Fibroblast of lung (primary cell): Measurements from ENCODE around the gene FOXL1. TPM values are rescaled to one million over a fixed set of nuclear protein-coding genes. Genes with fewer than 3 reads are reported as not detected.

ENCODE experiments used
- DNase-seq, 2 donors: peaks; one replicate each; pipeline versions ENCODE4 v3.0.0 to v3.0.0-alpha.2; 2010; ENCODE audit warnings: low read depth in 2 of 2
- H2AFZ ChIP-seq: 2 replicates; pipeline ENCODE4 v1.5.1; 2012; ENCODE audit warnings: low read length, control low read depth, inconsistent platforms
- H3K27ac ChIP-seq: 2 replicates; pipeline ENCODE4 v1.5.1; 2011; ENCODE audit warnings: low read length, control low read depth; ENCODE audit not compliant: insufficient read depth
- H3K27me3 ChIP-seq: 2 replicates; pipeline ENCODE4 v1.5.1; 2011; ENCODE audit warnings: mild to moderate bottlenecking, low read length; ENCODE audit not compliant: control insufficient read depth, insufficient read depth
- H3K36me3 ChIP-seq: 2 replicates; pipeline ENCODE4 v1.5.1; 2011; ENCODE audit warnings: low read length; ENCODE audit not compliant: control insufficient read depth, insufficient read depth
- H3K4me1 ChIP-seq: 2 replicates; pipeline ENCODE4 v1.5.1; 2011; ENCODE audit warnings: low read length; ENCODE audit not compliant: control insufficient read depth, insufficient read depth; ENCODE audit errors: extremely low read depth
- H3K4me2 ChIP-seq: 2 replicates; pipeline ENCODE4 v1.5.1; 2011; ENCODE audit warnings: low read length, control low read depth; ENCODE audit not compliant: insufficient read depth; ENCODE audit errors: extremely low read depth
- H3K4me3 ChIP-seq, 4 experiments: fragments of 200-600 bp in 1 of 4; sonication (generic) in 1 of 4; replicated peaks in 1 of 4; 2 replicates each; pipeline ENCODE4 v1.5.1; 2011 to 2016; ENCODE audit warnings: low read length in 4 of 4, low read depth in 3 of 4, mild to moderate bottlenecking in 3 of 4, control low read depth in 2 of 4, inconsistent platforms in 1 of 4, mixed read lengths in 1 of 4; ENCODE audit not compliant: insufficient read depth in 1 of 4; ENCODE audit errors: control extremely low read depth in 1 of 4
- H3K79me2 ChIP-seq: 2 replicates; pipeline ENCODE4 v1.5.1; 2012; ENCODE audit warnings: mild to moderate bottlenecking, low read length, inconsistent platforms; ENCODE audit not compliant: control insufficient read depth, insufficient read depth
- H3K9ac ChIP-seq: 2 replicates; pipeline ENCODE4 v1.5.1; 2011; ENCODE audit warnings: mild to moderate bottlenecking, low read length, control low read depth; ENCODE audit not compliant: insufficient read depth
- H3K9me3 ChIP-seq: 2 replicates; pipeline ENCODE4 v1.5.1; 2012; ENCODE audit warnings: low read depth, low read length; ENCODE audit not compliant: control insufficient read depth, insufficient read depth
- H4K20me1 ChIP-seq: 2 replicates; pipeline ENCODE4 v1.5.1; 2011; ENCODE audit warnings: low read length; ENCODE audit not compliant: control insufficient read depth, insufficient read depth; ENCODE audit errors: extremely low read depth
- EZH2 ChIP-seq: IDR thresholded peaks from 2 replicates; pipeline ENCODE4 v1.5.1; 2012; ENCODE audit warnings: low read length, control low read depth, mild to moderate bottlenecking; ENCODE audit errors: missing control alignments
- polyA plus RNA-seq, 2 donors: library from polyadenylated mRNA; depleted of rRNA in 1 of 2; stranded (reverse) in 1 of 2; unstranded in 1 of 2; fragments of >200 nt; gene quantifications; 2 replicates each; pipeline ENCODE4 v1.2.1, GENCODE V29; 2011 to 2012; ENCODE audit warnings: missing spikeins in 1 of 2
- total RNA-seq: library from RNA; depleted of rRNA; stranded (reverse); fragments of >200 nt; gene quantifications from 2 replicates; pipeline ENCODE4 v1.2.1, GENCODE V29; 2014
- TF ChIP-seq, protein P1 (sequence below), 2 donors: IDR thresholded peaks in 1 of 2; conservative IDR thresholded peaks in 1 of 2; 1 replicate in 1 of 2; 2 replicates in 1 of 2; pipeline ENCODE4 v1.5.1; 2011 to 2012; ENCODE audit warnings: low read length in 2 of 2, control low read depth in 1 of 2, inconsistent platforms in 1 of 2, low read depth in 1 of 2, mild to moderate bottlenecking in 1 of 2

The FOXL1 gene
- total and polyA plus RNA-seq, 2 donors (not counting 1 experiment from before 2014, with no cell fraction given): 5.9 to 27.4 TPM

DNA sequence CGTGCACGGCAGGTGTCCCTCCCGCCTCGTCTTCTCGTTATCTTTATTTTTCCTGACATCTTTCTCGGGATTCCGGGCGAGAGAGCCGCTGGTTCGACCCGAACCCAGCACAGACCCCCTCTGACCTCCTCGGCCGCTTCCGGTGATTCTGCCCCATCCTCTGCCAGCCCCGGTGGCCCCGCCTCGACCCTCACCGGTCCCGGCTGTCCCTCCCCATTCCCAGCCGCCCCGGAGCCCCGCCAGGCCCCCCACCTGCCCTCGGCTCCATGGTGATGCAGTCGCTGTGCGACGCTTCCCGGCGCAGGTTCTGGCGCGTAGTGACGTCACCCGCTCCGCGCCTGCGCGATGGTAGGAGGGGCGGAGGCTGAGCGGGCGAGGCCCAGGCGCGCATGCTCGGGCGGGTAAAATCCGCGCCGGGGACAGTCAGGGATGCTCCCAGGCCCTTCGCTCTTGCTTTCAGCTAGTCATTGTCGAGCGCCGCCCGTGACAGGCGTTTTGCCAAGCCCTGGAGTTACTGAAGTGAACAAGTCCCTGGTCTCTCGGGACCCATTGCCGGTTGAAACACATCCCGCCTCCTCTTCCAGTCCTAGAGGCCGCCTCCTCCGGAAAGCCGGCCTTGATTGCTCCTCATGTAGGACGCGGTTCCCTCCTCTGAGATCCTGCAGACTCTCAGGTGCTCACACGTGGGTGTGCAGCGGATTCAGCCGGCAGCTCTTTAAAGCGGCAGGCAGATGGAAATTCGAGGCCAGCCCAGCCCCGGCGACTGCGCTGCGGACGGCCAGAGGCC lies 23.2 kb upstream of the FOXL1 start, which contains the start of gene MTHFSD:
Gene MTHFSD, minus strand, starts transcription at position 319 of the 787 bp plus-strand sequence. Its CDS starts 51 bp downstream, at position 268.
- peaks cover under 1% of the 10 kb centered on the region for H3K36me3 ChIP-seq
- no peaks in the 10 kb centered on the region for H3K4me1 ChIP-seq
- DNase-seq: peak; percentile 87 to 92
- H3K9ac ChIP-seq: peak within 1 kb of the TSS; percentile 92
- TF ChIP-seq, protein P1, sequence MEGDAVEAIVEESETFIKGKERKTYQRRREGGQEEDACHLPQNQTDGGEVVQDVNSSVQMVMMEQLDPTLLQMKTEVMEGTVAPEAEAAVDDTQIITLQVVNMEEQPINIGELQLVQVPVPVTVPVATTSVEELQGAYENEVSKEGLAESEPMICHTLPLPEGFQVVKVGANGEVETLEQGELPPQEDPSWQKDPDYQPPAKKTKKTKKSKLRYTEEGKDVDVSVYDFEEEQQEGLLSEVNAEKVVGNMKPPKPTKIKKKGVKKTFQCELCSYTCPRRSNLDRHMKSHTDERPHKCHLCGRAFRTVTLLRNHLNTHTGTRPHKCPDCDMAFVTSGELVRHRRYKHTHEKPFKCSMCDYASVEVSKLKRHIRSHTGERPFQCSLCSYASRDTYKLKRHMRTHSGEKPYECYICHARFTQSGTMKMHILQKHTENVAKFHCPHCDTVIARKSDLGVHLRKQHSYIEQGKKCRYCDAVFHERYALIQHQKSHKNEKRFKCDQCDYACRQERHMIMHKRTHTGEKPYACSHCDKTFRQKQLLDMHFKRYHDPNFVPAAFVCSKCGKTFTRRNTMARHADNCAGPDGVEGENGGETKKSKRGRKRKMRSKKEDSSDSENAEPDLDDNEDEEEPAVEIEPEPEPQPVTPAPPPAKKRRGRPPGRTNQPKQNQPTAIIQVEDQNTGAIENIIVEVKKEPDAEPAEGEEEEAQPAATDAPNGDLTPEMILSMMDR (conservative IDR thresholded peaks at IDR 0.05 in 1 of 2, IDR thresholded peaks at IDR 0.05 in 1 of 2; ENCODE audit: low read depth in 1 of 2, low read length in 2 of 2): no peak
- no peak for TF ChIP-seq EZH2
- no peaks in the 10 kb centered on the region for H3K9me3 ChIP-seq
- H3K27me3 ChIP-seq: no peaks in the 10 kb centered on the region
- H4K20me1 ChIP-seq: no peaks in the 10 kb centered on the region
- peak within 1 kb of the TSS; percentile 87 for H2AFZ ChIP-seq
- peak within 1 kb of the TSS; percentile 57 to 98 (median 84) for H3K4me3 ChIP-seq
- peak within 1 kb of the TSS; percentile 83 for H3K4me2 ChIP-seq
- H3K27ac ChIP-seq: peak within 1 kb of the TSS; percentile 90
- H3K79me2 ChIP-seq: peaks cover 14% of the 10 kb centered on the region

DNA sequence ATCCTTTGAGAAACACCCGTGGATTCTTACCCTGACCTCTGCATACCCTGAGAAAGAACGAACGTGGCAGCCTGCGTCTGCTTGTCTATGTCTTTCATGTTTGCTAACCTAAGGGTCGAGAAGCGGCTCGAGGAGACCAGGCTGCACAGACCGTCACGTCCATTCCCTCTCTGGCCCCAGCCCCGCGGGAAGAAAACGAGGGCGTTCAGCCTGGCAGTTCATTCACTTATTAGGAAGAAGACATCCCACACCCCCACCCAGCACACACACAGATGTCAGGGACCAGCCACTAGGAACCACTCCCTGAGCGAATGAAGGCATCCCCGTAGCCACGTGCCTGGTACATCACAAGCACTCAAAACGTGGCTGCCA lies 22.7 kb upstream of the FOXL1 start:
- DNase-seq: no peak
- Histone ChIP-seq H4K20me1 (no peaks in the 10 kb centered on the region), H3K36me3 (no peaks in the 10 kb centered on the region), H3K27ac (peak overlapping the region; percentile 90), H3K27me3 (no peaks in the 10 kb centered on the region), H3K4me3 (peak overlapping the region; percentile 57 to 98 (median 84)), H3K9ac (peak overlapping the region; percentile 92), H2AFZ (peak overlapping the region; percentile 33), H3K4me2 (peak overlapping the region; percentile 64), H3K79me2 (peaks cover 14% of the 10 kb centered on the region), H3K4me1 (no peaks in the 10 kb centered on the region), H3K9me3 (no peaks in the 10 kb centered on the region)
- no peak for TF ChIP-seq EZH2
- TF ChIP-seq, protein P1 (conservative IDR thresholded peaks at IDR 0.05 in 1 of 2, IDR thresholded peaks at IDR 0.05 in 1 of 2; ENCODE audit: low read depth in 1 of 2, low read length in 2 of 2): no peak

DNA sequence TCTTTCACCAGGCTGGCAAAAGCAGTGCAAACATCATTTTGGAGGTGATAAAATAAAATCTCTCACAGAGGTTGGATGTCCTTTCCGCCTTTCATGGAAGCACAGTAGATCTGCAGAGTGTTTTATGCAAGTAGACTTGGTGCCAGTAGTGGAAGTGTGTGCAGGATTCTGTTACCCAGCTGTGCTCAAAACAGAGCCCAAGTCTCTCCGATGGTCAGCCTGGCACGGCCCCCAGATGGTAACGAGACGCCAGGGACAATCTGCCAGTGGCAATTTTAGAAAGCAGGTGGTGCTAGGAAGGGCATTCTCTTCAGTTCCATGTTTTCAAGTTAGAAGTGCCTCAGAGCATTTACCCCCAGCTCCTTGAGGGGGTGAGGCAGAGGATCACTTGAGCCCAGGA lies 21.8 kb upstream of the FOXL1 start:
- Histone ChIP-seq H3K27ac (no peak overlapping the region), H4K20me1 (no peaks in the 10 kb centered on the region), H3K4me2 (no peak overlapping the region), H3K4me1 (no peaks in the 10 kb centered on the region), H3K9me3 (no peaks in the 10 kb centered on the region), H3K79me2 (peaks cover 14% of the 10 kb centered on the region), H3K4me3 (no peak overlapping the region), H3K27me3 (no peaks in the 10 kb centered on the region), H2AFZ (no peak overlapping the region), H3K36me3 (no peaks in the 10 kb centered on the region), H3K9ac (no peak overlapping the region)
- no peak for TF ChIP-seq EZH2
- TF ChIP-seq, protein P1 (conservative IDR thresholded peaks at IDR 0.05 in 1 of 2, IDR thresholded peaks at IDR 0.05 in 1 of 2; ENCODE audit: low read depth in 1 of 2, low read length in 2 of 2): no peak
- DNase-seq: no peak
